ENCODE measurements around the gene RTL1. TPM values are rescaled to one million over a fixed set of nuclear protein-coding genes. Genes with fewer than 3 reads are reported as not detected.

RTL1 gene
- total and polyA plus RNA-seq, 10 of the 15 experiments (the other 5 are each of a cell fraction or from before 2014, with no cell fraction given) = not detected

DNA sequence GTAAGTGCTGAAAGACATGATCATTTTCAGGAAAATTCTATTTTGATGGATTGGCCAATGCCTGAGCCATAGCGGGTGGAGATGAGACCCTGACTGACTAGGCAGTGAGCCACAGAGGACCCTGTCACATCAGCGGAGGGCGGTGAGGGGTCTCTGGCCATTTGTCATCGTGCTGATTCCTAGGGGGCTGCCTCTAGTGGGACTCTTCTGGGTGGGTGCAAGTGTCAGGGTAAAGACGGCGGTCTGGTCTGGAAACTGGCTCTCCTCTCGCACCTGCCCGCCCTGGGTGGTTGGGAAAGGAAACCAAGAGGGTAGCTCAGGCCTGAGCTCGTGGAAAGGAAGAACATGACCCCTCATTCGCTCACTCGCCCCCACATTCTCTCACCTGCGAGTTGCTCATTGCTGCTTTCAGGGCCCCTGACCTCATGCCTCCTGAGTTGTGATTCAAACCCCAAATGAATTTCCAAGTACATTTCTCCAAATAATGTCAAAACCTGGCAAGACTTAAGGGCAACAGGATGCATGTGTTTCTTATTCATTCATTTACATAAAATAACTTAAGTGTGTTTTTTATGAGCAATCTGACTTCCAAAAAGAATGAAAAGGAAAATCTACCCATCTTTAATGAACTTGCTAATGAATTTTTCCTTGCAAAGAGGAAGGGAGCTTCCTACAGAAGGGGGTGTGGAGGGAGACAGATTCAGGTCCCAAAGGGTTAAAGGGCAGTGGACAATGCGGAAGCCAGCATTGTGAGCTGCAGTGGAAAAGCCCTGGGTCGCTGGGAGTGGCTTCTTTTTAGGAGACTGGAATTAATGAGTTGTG lies 64.8 kb downstream of the RTL1 start:
- 37% methylated on average over 14 of the region's 14 CpGs for WGBS (ENCODE audit: insufficient coverage, insufficient replicate concordance, low lambda C conversion rate, missing lambda C conversion rate)
- FAIRE-seq = no peak
- no peak for TF ChIP-seq RB1 (IDR thresholded peaks at IDR 0.05; ENCODE audit: borderline replicate concordance)
- TF ChIP-seq SMAD1 (IDR thresholded peaks at IDR 0.05; ENCODE audit: low read depth, partially characterized antibody) = no peak
- TF ChIP-seq SIX5 (IDR thresholded peaks at IDR 0.05; ENCODE audit: low read depth, low read length, severe bottlenecking) = no peak
- TF ChIP-seq, protein P1, sequence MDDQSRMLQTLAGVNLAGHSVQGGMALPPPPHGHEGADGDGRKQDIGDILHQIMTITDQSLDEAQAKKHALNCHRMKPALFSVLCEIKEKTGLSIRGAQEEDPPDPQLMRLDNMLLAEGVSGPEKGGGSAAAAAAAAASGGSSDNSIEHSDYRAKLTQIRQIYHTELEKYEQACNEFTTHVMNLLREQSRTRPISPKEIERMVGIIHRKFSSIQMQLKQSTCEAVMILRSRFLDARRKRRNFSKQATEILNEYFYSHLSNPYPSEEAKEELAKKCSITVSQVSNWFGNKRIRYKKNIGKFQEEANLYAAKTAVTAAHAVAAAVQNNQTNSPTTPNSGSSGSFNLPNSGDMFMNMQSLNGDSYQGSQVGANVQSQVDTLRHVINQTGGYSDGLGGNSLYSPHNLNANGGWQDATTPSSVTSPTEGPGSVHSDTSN (IDR thresholded peaks at IDR 0.05; ENCODE audit: insufficient replicate concordance, low read depth, low read length) = no peak
- TF ChIP-seq EED (IDR thresholded peaks at IDR 0.05; ENCODE audit: low read depth) = no peak
- no peak for TF ChIP-seq CHD4 (IDR thresholded peaks at IDR 0.05)
- TF ChIP-seq IRF5 (IDR thresholded peaks at IDR 0.05; ENCODE audit: borderline replicate concordance) = no peak
- no peak for TF ChIP-seq LARP7 (IDR thresholded peaks at IDR 0.05)
- Histone ChIP-seq H3K36me3 (ENCODE audit: control insufficient read depth in 2 of 2, insufficient read depth in 2 of 2, low read length in 1 of 2) (no peaks in the 10 kb centered on the region), H3K9ac (ENCODE audit: control insufficient read depth, insufficient read depth, low read length) (no peak overlapping the region), H4K20me1 (ENCODE audit: control insufficient read depth, insufficient read depth) (no peaks in the 10 kb centered on the region), H3K27ac (ENCODE audit: control insufficient read depth, insufficient read depth) (no peak overlapping the region), H3K79me2 (ENCODE audit: control insufficient read depth, insufficient read depth, low read length) (no peaks in the 10 kb centered on the region), H3K4me2 (ENCODE audit: control insufficient read depth, insufficient read depth) (no peak overlapping the region), H3K4me1 (ENCODE audit: control insufficient read depth, insufficient read depth, low read length) (no peaks in the 10 kb centered on the region), H3K27me3 (replicated peaks in 1 of 2; ENCODE audit: control insufficient read depth in 2 of 2, insufficient read depth in 2 of 2, low read length in 1 of 2) (no peaks in the 10 kb centered on the region), H3K4me3 (no peak overlapping the region), H3K9me3 (replicated peaks; ENCODE audit: control insufficient read depth, insufficient read depth, low read length) (no peaks in the 10 kb centered on the region), H2AFZ (ENCODE audit: control insufficient read depth, low read depth, low read length) (no peak overlapping the region)
- ChIA-PET SMC1A (ENCODE audit: uncharacterized antibody, unreplicated experiment) (no interaction called here), POLR2A (no interaction called here), CTCF (no interaction called here), RAD21 (ENCODE audit: unreplicated experiment) (no interaction called here)
- ATAC-seq = no peak
- DNase-seq (ENCODE audit: low read depth, low spot score) = no peak
- intact Hi-C loops (cut with micrococcal nuclease; ENCODE audit: unreplicated experiment) = no loop called here
- BruUV-seq (replicated peaks) = no TSS peak
- in situ Hi-C loops (cut with MboI) = no loop called here

Data from GM12878 (cell line).